NK-92 (cell line): ENCODE measurements around the gene PON3.

Source experiments
- DNase-seq: peaks from one replicate; lab custom pipeline; 2025; ENCODE audit not compliant: unreplicated experiment; lab: John Stamatoyannopoulos, UW

The PON3 gene

DNA sequence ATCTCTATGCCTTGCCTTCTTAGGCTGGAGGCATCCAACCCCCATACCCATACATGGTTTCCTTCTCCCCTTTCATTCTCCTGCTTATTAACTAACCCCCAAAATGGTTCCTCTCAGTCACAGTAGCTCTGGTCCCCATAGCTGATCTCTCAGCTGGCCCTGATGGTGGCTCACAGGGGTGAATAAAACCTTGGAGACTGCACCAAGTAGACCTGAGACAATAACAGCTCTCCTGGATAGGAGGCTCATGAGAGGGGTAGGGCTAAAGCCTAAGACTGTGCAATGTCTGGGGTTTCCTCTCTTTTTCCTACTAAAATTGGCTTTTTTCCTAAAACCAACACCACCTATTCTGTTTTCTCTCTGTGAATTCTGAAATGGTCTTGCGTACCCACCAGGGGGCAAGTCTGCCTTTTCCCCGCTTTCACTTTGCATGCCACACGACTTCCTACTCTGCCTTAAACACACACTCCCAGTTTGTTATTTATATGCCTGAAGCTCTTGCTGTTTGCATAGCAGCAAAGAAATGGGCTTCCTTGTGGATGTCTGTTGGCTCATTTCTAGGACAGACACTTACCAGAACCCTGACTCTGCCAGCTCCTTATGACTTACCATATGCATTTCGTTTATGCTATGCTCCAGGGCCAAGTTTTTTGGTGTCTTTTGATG lies 53.4 kb downstream of the PON3 start:
- DNase-seq: no peak

DNA sequence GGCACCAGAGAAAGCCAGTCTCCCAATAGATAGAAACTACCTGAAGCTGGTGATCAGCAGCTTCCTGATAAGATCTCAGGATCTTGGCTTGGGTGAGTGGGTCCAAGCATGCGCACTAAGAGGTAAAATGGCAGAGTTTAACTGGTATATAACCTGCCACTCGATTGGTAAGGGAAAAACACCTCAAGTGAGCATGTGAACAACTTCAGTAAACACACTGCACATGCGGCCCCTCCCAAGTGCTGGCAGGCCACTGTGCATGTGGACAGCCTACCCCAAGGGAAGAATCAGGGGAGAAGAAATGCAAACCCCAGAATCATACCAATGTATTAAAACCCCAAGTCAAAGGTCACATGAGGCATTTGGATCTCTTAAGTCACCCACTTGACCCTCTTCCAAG lies 54.1 kb downstream of the PON3 start:
- no peak for DNase-seq

DNA sequence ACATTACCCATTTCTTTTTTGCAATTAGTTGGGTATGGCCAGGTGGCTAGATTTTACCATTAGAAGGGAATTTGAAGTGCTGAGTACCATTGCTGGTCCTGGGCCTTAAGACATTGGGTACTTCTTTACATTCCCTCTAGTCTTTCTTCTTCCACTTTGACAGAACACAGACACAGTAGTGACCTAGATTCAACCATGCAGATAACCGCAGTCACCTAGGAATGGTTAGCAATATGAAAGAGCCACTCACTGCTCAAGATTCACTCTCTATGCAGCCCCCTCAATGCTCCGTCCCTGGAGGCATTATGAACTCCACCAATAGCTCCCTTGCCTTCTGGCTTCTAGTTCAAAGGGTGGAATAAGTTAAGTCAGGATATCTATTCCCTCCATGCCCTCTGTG lies 55.7 kb downstream of the PON3 start:
- DNase-seq: no peak

DNA sequence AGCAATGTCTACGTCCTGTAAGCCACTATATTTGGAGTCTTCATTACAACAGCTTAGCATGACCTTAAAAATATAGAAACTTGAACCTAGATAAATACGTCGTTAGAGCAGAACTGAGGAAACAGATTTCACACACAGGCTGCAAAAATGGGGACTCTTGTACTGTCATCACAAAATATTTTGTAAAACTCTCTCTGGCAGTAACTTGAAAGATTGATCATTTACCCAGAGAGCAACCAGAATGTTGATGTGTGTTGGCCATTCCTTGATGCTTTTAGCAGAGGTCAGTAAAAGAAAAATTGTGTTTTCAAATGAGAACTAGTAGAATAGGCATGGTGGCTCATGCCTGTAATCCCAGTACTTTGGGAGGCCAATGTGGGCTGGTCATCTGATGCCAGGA lies 57.3 kb downstream of the PON3 start:
- no peak for DNase-seq

DNA sequence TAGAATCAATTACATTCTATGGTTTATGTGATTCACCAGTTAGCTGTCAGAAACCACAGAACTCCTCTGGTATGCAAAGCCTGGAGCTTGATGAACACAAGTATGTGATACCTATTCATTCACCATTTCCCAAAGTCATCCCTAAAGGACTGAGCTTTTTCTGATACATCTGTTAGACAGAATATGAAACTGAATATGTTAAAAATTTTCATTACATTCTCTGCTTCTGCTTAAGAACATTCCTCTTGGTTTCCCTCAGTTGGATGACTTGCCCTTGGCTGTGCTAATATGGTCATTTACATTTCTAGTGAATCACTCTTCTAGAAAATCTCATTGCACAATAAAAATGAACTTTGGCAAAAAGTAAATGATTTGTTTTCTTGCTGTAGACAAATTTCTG lies 61.1 kb downstream of the PON3 start:
- DNase-seq: no peak

DNA sequence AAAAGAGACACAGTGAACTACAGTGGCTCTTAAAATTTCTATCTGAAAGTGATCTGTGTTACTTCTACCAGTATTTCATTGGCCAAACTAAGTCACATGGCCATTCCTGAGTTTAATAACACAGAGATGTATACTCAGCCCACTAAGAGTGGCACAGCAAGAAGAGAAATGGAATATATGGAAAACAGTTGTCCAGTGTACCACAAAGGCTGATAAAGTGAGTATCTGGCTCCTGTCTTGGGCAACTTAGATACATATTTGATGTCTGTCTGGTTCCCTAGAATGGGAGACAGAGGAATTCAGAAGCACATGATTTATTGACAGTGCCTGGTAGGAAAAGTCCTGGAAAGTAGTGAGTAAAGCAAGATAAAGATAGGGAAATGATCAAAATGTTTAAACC lies 61.7 kb downstream of the PON3 start:
- no peak for DNase-seq

DNA sequence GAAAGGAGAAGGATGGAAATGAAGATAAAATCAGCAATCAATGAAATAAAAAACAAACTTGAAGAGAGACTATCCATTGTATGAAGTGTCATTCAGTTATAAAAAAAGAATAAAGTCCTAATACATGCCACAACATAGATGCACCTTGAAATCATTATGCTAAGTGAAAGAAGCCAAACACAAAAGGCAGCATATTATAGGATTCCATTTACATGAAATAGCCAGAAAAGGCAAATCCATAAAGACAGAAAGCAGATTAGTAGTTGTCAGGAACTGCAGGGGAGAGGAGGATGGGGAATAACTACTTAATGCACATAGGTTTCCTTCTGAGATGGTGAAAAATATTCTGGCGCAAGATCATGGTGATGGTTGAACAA lies 65.2 kb downstream of the PON3 start:
- no peak for DNase-seq

DNA sequence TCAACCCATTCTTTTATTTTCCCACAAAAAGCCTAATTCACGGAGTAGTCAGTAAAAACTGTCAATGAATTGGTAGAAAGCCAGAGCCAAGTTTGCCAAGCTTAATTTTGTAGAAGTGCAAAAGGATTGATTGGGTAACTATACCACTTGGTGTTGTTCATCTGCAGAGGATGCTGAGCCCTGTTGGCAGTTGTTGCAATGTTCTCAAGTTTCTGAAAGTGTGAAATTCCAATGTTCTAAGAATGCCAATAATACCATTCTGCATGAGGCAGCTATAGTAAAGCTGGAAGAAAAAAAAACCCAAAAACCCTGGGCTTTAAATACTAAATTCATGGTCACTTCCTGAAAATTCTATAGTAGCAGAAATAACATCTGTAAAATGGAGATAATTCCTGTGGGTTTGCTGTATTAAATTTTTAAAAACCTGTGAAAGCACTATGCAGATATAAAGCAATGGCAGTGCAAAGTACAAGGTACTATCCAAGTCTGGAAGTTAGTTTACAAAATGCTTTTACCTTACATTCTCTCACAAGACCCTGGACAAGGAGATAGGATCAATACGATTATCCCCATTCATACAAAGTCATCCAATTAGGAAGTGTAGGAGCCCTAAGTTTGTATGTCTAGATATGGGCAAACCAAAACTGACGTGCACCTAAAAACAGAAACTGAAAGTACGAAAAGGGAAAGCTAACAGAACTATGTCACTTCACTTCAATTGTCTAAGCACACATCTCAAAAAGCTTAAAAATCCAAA lies 65.8 kb downstream of the PON3 start:
- no peak for DNase-seq

DNA sequence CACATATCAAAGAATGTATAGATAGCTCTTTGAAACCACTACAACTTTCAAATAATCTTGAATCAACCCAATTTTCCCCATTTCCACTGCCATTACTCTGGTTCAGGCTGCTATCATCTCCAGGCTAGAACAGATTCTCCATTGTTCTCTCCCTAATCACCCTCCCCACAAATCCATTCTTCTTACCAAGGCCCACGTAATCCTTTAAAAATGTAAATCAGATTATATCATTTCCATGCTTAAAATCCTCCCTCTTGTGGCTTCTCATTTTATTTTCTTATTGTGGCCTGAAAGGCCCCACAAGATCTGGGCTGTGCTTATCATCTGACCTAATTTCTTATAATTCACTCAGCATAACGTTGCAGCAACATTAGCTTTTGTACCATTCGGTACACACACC lies 68.8 kb downstream of the PON3 start:
- DNase-seq: no peak

DNA sequence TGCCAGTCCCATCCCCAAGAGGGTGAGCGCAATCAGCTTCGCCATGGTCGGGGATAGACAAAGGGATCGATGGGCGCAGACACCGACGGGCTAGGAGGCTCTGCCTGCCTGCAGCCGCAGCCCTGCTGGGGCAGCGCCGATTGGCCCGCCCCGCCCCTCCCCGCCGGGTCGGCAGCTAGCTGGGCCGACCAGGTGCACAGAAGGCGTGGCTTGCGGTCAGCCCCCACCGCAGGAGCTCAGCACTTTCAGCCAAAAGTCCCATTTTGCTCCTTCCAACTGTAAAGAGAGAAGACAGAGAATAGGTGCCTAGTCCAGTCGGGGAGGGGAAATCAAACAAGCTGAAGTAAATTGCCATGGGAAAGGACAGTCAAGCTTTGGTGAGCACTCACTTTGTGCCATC lies 71.7 kb downstream of the PON3 start, which contains the start of gene PON1:
Gene PON1, minus strand, starts transcription at position 102 of the 400 bp plus-strand sequence. Its CDS starts 57 bp downstream, at position 45.
- no peak for DNase-seq

DNA sequence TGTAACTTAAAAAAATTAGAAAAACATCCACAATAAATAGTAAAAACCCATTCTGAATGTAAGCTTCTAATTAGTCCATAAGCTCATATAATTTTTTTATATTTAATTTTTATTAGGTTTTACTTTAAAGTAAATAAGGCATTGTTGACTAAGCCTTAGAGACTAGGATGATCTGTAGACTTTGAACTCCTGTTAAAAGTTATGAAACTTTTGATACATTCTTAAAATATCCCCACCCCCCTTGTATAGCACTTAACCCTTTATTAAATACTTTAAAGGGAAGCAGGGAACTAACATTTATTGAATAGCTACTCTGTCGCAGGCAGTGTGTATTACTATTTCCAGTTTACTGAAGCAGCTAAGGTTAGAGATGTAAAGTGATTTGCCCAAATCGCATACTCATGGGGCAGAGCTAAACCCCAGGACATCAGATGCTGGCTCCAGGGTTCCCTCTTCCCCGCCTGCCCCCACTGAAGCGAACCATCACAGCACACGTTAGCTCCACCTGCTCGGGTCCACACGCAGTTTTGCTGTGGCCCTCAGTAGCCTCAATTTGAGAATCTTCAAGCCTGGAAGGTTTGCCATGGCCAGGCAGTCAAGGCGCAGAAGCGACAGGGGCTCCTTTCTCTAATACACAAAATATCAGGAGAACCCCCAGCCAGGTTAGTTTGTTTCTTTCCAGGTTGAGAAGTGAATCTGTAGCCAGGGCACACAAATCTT lies 72.6 kb downstream of the PON3 start:
- DNase-seq: no peak

DNA sequence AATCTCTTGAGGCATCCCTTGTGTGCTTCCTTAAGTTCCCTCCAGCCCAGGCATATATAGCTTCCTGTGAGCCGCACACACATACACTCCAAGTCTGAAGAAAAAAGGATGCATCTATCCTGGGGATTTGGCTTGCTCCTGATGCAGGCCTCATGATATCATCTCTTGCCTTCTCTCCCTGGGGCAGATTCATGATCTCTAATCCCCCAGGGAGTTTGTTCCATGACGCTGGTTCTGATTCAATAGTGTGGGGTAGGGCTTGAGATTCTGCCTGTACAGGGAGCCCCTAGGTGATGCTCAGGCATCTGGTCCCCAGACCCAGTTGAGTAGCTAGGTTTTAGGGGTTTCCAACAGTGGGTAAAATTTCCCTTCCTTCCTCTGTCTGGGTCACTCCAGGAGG lies 73.3 kb downstream of the PON3 start:
- no peak for DNase-seq

DNA sequence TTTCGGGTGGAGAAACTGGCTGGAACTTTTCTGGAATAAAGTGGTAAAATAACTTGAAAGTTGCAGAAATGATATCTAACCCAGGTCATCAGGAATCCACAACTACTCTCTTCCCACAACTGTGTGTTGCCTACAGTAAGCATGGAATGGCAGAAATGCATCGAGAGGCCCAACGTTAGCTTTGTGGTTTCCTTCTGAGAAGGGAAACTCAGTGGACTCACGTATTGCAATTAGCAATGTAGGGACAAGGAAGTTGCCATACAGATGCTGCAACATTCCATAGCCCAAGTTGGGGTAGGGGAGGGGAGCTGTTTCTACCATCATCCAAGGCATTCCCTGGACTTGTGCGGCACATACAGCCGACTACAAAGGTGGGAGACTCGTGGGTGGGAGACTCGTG lies 73.8 kb downstream of the PON3 start:
- no peak for DNase-seq

DNA sequence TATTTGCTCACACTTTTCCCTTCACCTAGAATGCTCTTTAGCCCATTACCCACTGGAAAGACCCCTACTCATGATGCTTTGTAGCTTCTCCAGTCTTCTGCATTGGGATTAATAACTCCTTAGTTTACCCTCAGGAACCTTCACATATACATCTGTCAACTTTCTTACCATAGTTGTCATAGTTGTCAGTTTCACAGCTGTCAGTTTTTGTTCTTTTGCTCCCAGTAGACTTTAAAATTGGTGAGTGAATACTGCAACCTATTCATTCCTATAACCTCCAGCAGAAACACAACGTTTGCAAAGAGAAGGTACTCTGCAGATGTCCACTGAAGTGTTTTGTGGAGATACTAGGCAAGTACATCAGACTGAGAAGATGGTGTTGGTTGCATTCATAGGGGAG lies 74.5 kb downstream of the PON3 start:
- DNase-seq: no peak

DNA sequence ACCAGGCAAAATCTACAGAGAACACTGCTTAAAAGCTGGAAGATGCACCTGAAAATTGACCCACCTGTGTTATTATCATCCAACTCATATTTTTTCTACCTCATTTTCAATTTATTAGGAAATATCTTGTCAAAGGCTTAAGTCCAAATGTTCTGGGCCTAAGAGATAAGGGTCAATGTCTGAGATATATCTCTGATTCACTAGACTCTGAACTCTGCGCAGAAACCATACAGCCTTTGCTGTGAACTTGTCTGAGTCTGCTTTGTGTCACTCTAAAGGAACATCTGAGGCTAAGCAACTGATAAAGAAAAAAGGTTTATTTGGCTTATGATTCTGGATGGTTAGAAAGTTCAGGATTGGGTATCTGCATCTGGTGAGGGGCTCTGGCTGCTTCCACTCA lies 75.5 kb downstream of the PON3 start:
- no peak for DNase-seq

DNA sequence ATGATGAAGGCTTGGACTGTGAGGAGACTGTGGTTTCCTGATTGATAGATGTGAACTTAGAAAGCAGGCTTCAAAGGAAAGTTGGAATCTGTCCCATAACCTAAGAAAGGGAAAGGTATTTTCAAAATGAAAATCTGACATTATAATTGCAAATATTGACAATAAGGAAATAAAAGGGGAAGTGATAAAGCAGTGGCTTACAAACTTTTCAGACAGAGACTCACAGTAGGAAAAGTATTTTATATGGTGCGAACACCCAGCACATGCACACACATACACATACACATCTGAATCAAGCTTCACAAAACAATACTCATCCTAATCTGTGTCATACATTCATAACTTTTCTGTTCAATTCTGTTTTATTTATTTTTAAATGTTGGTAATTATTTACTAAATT lies 76.6 kb downstream of the PON3 start:
- no peak for DNase-seq

DNA sequence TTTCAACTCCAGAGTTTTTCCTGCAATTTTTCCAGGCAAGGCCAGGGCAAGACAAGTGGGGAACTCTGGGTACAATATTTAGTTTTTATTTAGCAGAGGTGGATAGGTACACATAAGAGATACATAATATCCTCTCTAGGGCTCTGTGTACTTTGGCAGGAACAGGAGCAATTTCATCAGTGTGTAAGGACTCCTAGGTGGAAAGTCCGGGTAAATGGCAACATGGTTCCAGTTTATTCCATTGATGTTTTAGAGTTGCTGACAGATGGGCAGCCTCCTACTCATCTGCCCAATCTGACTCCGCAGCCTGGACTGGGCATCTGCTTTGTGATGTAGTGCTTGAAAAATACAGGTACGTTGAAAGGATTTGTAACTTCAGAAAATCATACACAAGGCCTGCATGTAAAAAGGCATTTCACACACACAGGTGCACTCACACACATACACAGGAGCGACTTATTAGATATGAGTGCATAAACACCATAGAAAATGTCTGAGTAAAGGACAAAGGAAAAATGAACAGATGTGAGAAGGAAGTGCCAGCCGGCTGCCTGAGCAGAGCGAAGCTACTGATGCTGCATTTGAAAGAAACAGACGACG lies 77.6 kb downstream of the PON3 start:
- DNase-seq: no peak

DNA sequence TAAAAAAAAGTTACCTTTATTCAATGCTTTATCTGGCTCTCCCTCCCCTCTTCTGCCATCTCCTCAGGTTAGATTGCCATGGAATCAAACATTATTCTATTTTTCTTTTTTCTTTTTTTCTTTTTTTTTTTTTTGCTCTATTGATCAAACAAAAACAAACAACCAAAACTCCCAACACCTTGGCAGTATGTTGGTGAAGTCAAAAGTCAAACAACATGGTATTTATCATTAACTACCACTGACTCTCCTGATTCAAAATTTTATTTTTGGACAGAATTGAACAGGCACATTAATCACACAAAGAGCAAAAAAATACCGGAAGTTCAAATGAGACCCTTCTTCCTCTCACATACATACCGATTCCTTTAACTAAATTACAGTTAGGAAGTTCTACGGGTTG lies 78.2 kb downstream of the PON3 start:
- DNase-seq: no peak

DNA sequence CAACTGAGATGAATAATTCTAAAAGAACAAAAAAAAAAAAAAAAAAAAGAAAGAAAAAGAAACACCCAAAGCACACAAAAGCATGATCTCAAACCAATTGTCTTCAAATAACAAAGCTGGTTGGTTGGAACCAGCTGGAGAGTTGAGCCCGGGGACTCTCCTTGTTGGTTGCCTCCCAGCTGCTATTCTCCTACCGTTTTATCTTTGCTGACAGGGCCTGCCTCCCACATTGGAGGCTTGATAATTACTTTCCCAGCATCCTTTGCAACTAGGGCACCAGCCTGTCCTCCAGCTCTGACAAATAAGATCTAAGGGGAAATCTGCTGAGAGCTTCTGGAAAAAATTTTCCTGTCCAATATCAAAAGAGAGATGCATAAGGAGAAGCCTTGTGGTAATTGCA lies 78.6 kb downstream of the PON3 start:
- no peak for DNase-seq

DNA sequence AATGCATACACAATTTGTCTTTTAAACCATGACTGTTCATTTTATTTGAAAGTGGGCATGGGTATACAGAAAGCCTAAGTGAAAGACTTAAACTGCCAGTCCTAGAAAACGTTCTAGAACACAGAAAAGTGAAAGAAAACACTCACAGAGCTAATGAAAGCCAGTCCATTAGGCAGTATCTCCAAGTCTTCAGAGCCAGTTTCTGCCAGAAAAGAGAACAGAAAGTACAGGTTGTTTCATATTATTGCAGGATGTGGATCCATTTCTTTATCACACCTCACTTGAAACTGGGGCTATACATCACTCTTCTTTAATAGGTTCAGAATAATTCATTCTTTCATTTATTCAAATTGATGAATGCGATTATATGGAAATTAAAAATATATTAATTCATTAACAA lies 79.6 kb downstream of the PON3 start:
- DNase-seq: no peak

DNA sequence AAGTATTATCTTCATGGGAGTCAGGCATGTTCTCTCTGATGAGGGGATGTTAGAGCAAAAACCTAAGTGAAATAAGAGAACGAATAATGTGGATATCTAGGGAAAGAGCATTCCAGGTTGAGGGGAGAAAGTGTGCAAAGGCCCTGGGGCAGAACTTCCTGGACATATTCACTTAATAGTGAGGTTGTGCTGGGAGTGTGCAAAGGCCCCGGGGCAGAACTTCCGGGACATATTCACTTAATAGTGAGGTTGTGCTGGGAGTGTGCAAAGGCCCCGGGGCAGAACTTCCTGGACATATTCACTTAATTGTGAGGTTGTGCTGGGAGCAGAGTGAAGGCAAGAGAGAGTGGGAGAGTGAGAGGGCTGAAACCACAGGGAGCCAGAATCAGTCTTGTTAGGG lies 83.6 kb downstream of the PON3 start:
- DNase-seq: no peak

DNA sequence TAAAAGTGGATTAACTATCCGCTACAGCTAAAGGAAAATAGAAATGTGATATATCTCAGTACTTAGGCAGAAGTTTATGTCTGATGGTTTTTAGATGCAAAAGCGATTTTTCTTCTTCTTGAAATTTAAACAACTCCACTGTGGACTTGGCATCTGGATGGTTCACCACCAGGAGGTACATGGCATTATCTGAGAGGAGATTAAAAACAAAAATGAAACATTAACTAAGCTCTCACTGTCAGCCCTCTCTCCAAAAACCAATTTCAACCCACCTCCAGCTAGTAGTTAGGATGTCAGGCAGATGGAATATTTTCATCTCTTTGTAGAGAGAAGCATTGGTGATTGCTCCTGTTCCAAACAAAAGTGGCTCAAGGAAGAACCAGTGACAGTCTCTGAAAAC lies 84.8 kb downstream of the PON3 start:
- no peak for DNase-seq
